ENCODE data around the gene POMC.
"Not testable (repeated sequence)": the region's sequence is repeated elsewhere in the genome, so short reads cannot be mapped to it uniquely, and the experiment has no call there.

POMC gene

GRCh38 chr2:25158096-25158852 lies 10.1 kb downstream of the POMC start:
- DNase-seq (ENCODE audit: low read depth), result no peak
- no peak overlapping the region for H3K4me3 ChIP-seq (ENCODE audit: low read depth, low read length)
- TF ChIP-seq CTCF (IDR thresholded peaks at IDR 0.05; ENCODE audit: low read depth, low read length, missing control alignments), result no peak

- DNase-seq (ENCODE audit: low read depth), result no peak
- TF ChIP-seq CTCF (IDR thresholded peaks at IDR 0.05; ENCODE audit: low read depth, low read length, missing control alignments), result no peak
- no peak overlapping the region for H3K4me3 ChIP-seq (ENCODE audit: low read depth, low read length)
These were observed 13.0 kb downstream of the POMC start for GRCh38 chr2:25155401-25155800.

GRCh38 chr2:25151718-25152117 lies 16.7 kb downstream of the POMC start:
- DNase-seq (ENCODE audit: low read depth), result no peak
- no peak overlapping the region for H3K4me3 ChIP-seq (ENCODE audit: low read depth, low read length)
- no peak for TF ChIP-seq CTCF (IDR thresholded peaks at IDR 0.05; ENCODE audit: low read depth, low read length, missing control alignments)

GRCh38 chr2:25150993-25151392 lies 17.4 kb downstream of the POMC start:
- not testable (repeated sequence) for H3K4me3 ChIP-seq (ENCODE audit: low read depth, low read length); DNase-seq (ENCODE audit: low read depth)

GRCh38 chr2:25149646-25150045 lies 18.7 kb downstream of the POMC start:
- no peak overlapping the region for H3K4me3 ChIP-seq (ENCODE audit: low read depth, low read length)
- no peak for DNase-seq (ENCODE audit: low read depth)
- no peak for TF ChIP-seq CTCF (IDR thresholded peaks at IDR 0.05; ENCODE audit: low read depth, low read length, missing control alignments)

GRCh38 chr2:25146896-25147295 lies 21.5 kb downstream of the POMC start:
- no peak overlapping the region for H3K4me3 ChIP-seq (ENCODE audit: low read depth, low read length)
- DNase-seq (ENCODE audit: low read depth), result no peak

GRCh38 chr2:25145803-25146202 lies 22.6 kb downstream of the POMC start:
- TF ChIP-seq CTCF (IDR thresholded peaks at IDR 0.05; ENCODE audit: low read depth, low read length, missing control alignments), result no peak
- no peak overlapping the region for H3K4me3 ChIP-seq (ENCODE audit: low read depth, low read length)
- no peak for DNase-seq (ENCODE audit: low read depth)

More at GRCh38 chr2:25146896-25147295, 21.5 kb downstream of the POMC start:
- TF ChIP-seq CTCF (IDR thresholded peaks at IDR 0.05; ENCODE audit: low read depth, low read length, missing control alignments), result no peak
